H9 (cell line): ENCODE measurements around the gene PLCZ1. TPM values are rescaled to one million over a fixed set of nuclear protein-coding genes. Genes with fewer than 3 reads are reported as not detected.

ENCODE experiments used
- DNase-seq: peaks from one replicate; pipeline ENCODE4 v3.0.0-alpha.2; 2017
- H2AFZ ChIP-seq: one replicate; pipeline ENCODE4 v1.6.1; 2013; ENCODE audit warnings: mild to moderate bottlenecking, low read length, control low read depth, moderate library complexity
- H2AK5ac ChIP-seq: 2 replicates; pipeline ENCODE4 v1.6.1; 2013; ENCODE audit warnings: low read length, control low read depth, mixed read lengths; ENCODE audit not compliant: insufficient read length
- H2BK120ac ChIP-seq: one replicate; pipeline ENCODE4 v1.6.1; 2013; ENCODE audit warnings: low read depth, mild to moderate bottlenecking, low read length, control low read depth, inconsistent platforms; ENCODE audit not compliant: poor library complexity, severe bottlenecking
- H2BK12ac ChIP-seq: 2 replicates; pipeline ENCODE4 v1.6.1; 2013; ENCODE audit warnings: low read length, control low read depth, mixed read lengths, low read depth; ENCODE audit not compliant: insufficient read length
- H2BK15ac ChIP-seq: 2 replicates; pipeline ENCODE4 v1.6.1; 2013; ENCODE audit warnings: low read depth, low read length, control low read depth
- H2BK20ac ChIP-seq: one replicate; pipeline ENCODE4 v1.6.1; 2013; ENCODE audit warnings: low read depth, mild to moderate bottlenecking, low read length, control low read depth, inconsistent platforms; ENCODE audit not compliant: poor library complexity, severe bottlenecking
- H2BK5ac ChIP-seq: 2 replicates; pipeline ENCODE4 v1.6.1; 2013; ENCODE audit warnings: low read length, control low read depth, mixed read lengths; ENCODE audit not compliant: insufficient read length
- H3K14ac ChIP-seq: 2 replicates; pipeline ENCODE4 v1.6.1; 2013; ENCODE audit warnings: low read length, control low read depth; ENCODE audit not compliant: insufficient read depth
- H3K18ac ChIP-seq: 2 replicates; pipeline ENCODE4 v1.6.1; 2013; ENCODE audit warnings: low read depth, mild to moderate bottlenecking, mixed read lengths, low read length, control low read depth; ENCODE audit not compliant: insufficient read length
- H3K23ac ChIP-seq: 2 replicates; pipeline ENCODE4 v1.6.1; 2013; ENCODE audit warnings: low read length, control low read depth, mixed read lengths, low read depth; ENCODE audit not compliant: insufficient read length
- H3K23me2 ChIP-seq: 2 replicates; pipeline ENCODE4 v1.6.1; 2013; ENCODE audit warnings: low read depth, mild to moderate bottlenecking, mixed read lengths, low read length, control low read depth; ENCODE audit not compliant: insufficient read length, poor library complexity, severe bottlenecking
- H3K27ac ChIP-seq: 2 replicates; pipeline ENCODE4 v1.5.1; 2013; ENCODE audit warnings: low read length, control low read depth, mixed read lengths, low read depth; ENCODE audit not compliant: insufficient read length
- H3K27me3 ChIP-seq: 2 replicates; pipeline ENCODE4 v1.6.1; 2013; ENCODE audit warnings: low read length, control low read depth, inconsistent platforms; ENCODE audit not compliant: insufficient read depth
- H3K4ac ChIP-seq: 2 replicates; pipeline ENCODE4 v1.6.1; 2013; ENCODE audit warnings: low read depth, mild to moderate bottlenecking, control low read depth, inconsistent platforms, low read length, moderate library complexity
- H3K4me1 ChIP-seq: 2 replicates; pipeline ENCODE4 v1.6.1; 2013; ENCODE audit warnings: low read length, control low read depth, inconsistent platforms; ENCODE audit not compliant: insufficient read depth
- H3K4me2 ChIP-seq: 2 replicates; pipeline ENCODE4 v1.6.1; 2013; ENCODE audit warnings: low read length, control low read depth, mixed read lengths; ENCODE audit not compliant: insufficient read length, insufficient read depth
- H3K56ac ChIP-seq: 2 replicates; pipeline ENCODE4 v1.6.1; 2013; ENCODE audit warnings: low read depth, mild to moderate bottlenecking, mixed read lengths, low read length, control low read depth; ENCODE audit not compliant: insufficient read length
- H3K79me1 ChIP-seq: 2 replicates; pipeline ENCODE4 v1.6.1; 2013; ENCODE audit warnings: low read depth, mild to moderate bottlenecking, moderate library complexity, low read length, control low read depth, inconsistent platforms; ENCODE audit not compliant: insufficient read depth, poor library complexity, severe bottlenecking
- H3K79me2 ChIP-seq: 2 replicates; pipeline ENCODE4 v1.6.1; 2013; ENCODE audit warnings: low read length, control low read depth, inconsistent platforms; ENCODE audit not compliant: insufficient read depth
- H3K9ac ChIP-seq: 2 replicates; pipeline ENCODE4 v1.6.1; 2013; ENCODE audit warnings: low read length, control low read depth, mixed read lengths; ENCODE audit not compliant: insufficient read length; ENCODE audit errors: extremely low read depth
- H3K9me3 ChIP-seq: one replicate; pipeline ENCODE4 v1.6.1; 2013; ENCODE audit warnings: low read depth, low read length, inconsistent platforms; ENCODE audit not compliant: control insufficient read depth
- H3T11ph ChIP-seq: one replicate; pipeline ENCODE4 v1.6.1; 2013; ENCODE audit warnings: mild to moderate bottlenecking, low read length, control low read depth, inconsistent platforms
- H4K20me1 ChIP-seq: one replicate; pipeline ENCODE4 v1.6.1; 2013; ENCODE audit not compliant: control insufficient read depth, insufficient read length, insufficient read depth
- H4K5ac ChIP-seq: 2 replicates; pipeline ENCODE4 v1.6.1; 2013; ENCODE audit warnings: low read depth, mild to moderate bottlenecking, mixed read lengths, low read length, control low read depth; ENCODE audit not compliant: insufficient read length
- H4K8ac ChIP-seq: replicated peaks from 2 replicates; pipeline ENCODE4 v1.6.1; 2013; ENCODE audit warnings: low read length, control low read depth, mixed read lengths, low read depth; ENCODE audit not compliant: insufficient read length
- H4K91ac ChIP-seq: 2 replicates; pipeline ENCODE4 v1.6.1; 2013; ENCODE audit warnings: low read depth, mild to moderate bottlenecking, moderate library complexity, mixed read lengths, low read length, control low read depth; ENCODE audit not compliant: insufficient read length
- H3K27ac Mint-ChIP-seq, 3 experiments: 2 replicates in 2 of 3; 3 replicates in 1 of 3; pipeline ENCODE4 v1.8.0; 2020 to 2021; ENCODE audit warnings: mixed read lengths in 3 of 3, mild to moderate bottlenecking in 1 of 3, moderate library complexity in 1 of 3
- H3K27me3 Mint-ChIP-seq: 2 replicates; pipeline ENCODE4 v1.8.0; 2021; ENCODE audit warnings: low read depth, mild to moderate bottlenecking, moderate library complexity, mixed read lengths
- H3K36me3 Mint-ChIP-seq, 3 experiments: 2 replicates in 2 of 3; 3 replicates in 1 of 3; pipeline ENCODE4 v1.8.0; 2020 to 2021; ENCODE audit warnings: low read depth in 3 of 3, mixed read lengths in 3 of 3; ENCODE audit not compliant: insufficient read depth in 1 of 3
- H3K4me1 Mint-ChIP-seq, 2 experiments: 2 replicates each; pipeline ENCODE4 v1.8.0; 2020; ENCODE audit warnings: mixed read lengths in 2 of 2
- H3K4me3 Mint-ChIP-seq, 2 experiments: 2 replicates in 1 of 2; 3 replicates in 1 of 2; pipeline ENCODE4 v1.8.0; 2020 to 2021; ENCODE audit warnings: mild to moderate bottlenecking in 2 of 2, mixed read lengths in 2 of 2, moderate library complexity in 1 of 2
- H3K9me3 Mint-ChIP-seq, 2 experiments: 2 replicates in 1 of 2; 3 replicates in 1 of 2; pipeline ENCODE4 v1.8.0; 2020; ENCODE audit warnings: mild to moderate bottlenecking in 2 of 2, mixed read lengths in 2 of 2, moderate library complexity in 1 of 2
- CTCF ChIP-seq: fragments of 200-600 bp; sonication (generic); conservative IDR thresholded peaks from 3 replicates; pipeline ENCODE4 v1.8.0; 2021; ENCODE audit warnings: antibody characterized with exemption, mild to moderate bottlenecking
- total RNA-seq: library from RNA; stranded (reverse); gene quantifications from 2 replicates; pipeline ENCODE4 v1.2.1, GENCODE V29; 2021

Gene PLCZ1
- total RNA-seq, 1 experiment from 2014 or later: not detected

- H2BK20ac ChIP-seq: no peak overlapping the region
- Mint-ChIP-seq H3K4me3 (no peak overlapping the region), H3K36me3 (no peaks in the 10 kb centered on the region), H3K4me1 (peaks cover 0 to under 1% of the 10 kb centered on the region in 2 experiments; a peak in 1 of 4 replicates), H3K27ac (no peak overlapping the region), H3K9me3 (no peaks in the 10 kb centered on the region), H3K27me3 (no peaks in the 10 kb centered on the region)
- H3K79me2 ChIP-seq: no peaks in the 10 kb centered on the region
- H3K4me1 ChIP-seq: no peaks in the 10 kb centered on the region
- no peak for DNase-seq
- H2BK120ac ChIP-seq: no peak overlapping the region
- no peak overlapping the region for H3K9ac ChIP-seq
- no peaks in the 10 kb centered on the region for H4K20me1 ChIP-seq
- no peak overlapping the region for H4K8ac ChIP-seq
- no peak overlapping the region for H2BK12ac ChIP-seq
- no peaks in the 10 kb centered on the region for H3K23me2 ChIP-seq
- no peak overlapping the region for H4K91ac ChIP-seq
- H3K18ac ChIP-seq: no peak overlapping the region
- no peak overlapping the region for H3K23ac ChIP-seq
- H3K9me3 ChIP-seq: no peaks in the 10 kb centered on the region
- no peaks in the 10 kb centered on the region for H3K27me3 ChIP-seq
- TF ChIP-seq CTCF: no peak
- H3K27ac ChIP-seq: no peak overlapping the region
- no peak overlapping the region for H4K5ac ChIP-seq
- H2BK5ac ChIP-seq: no peak overlapping the region
- H3K14ac ChIP-seq: no peak overlapping the region
- no peak overlapping the region for H3K4ac ChIP-seq
- no peak overlapping the region for H3K4me2 ChIP-seq
- no peak overlapping the region for H2BK15ac ChIP-seq
- no peaks in the 10 kb centered on the region for H3K79me1 ChIP-seq
- no peak overlapping the region for H2AFZ ChIP-seq
- H3K56ac ChIP-seq: no peak overlapping the region
- H2AK5ac ChIP-seq: no peak overlapping the region
- H3T11ph ChIP-seq: no peak overlapping the region
Measured at GRCh38 chr12:18720690-18721089, 17.1 kb downstream of the PLCZ1 start.
